Fibroblast of lung (primary cell): ENCODE measurements around the gene TENM4. TPM values are rescaled to one million over a fixed set of nuclear protein-coding genes. Genes with fewer than 3 reads are reported as not detected.

ENCODE experiments used
- DNase-seq, 2 donors: peaks; one replicate each; pipeline versions ENCODE4 v3.0.0 to v3.0.0-alpha.2; 2010; ENCODE audit warnings: low read depth in 2 of 2
- H2AFZ ChIP-seq: 2 replicates; pipeline ENCODE4 v1.5.1; 2012; ENCODE audit warnings: low read length, control low read depth, inconsistent platforms
- H3K27ac ChIP-seq: 2 replicates; pipeline ENCODE4 v1.5.1; 2011; ENCODE audit warnings: low read length, control low read depth; ENCODE audit not compliant: insufficient read depth
- H3K27me3 ChIP-seq: 2 replicates; pipeline ENCODE4 v1.5.1; 2011; ENCODE audit warnings: mild to moderate bottlenecking, low read length; ENCODE audit not compliant: control insufficient read depth, insufficient read depth
- H3K36me3 ChIP-seq: 2 replicates; pipeline ENCODE4 v1.5.1; 2011; ENCODE audit warnings: low read length; ENCODE audit not compliant: control insufficient read depth, insufficient read depth
- H3K4me1 ChIP-seq: 2 replicates; pipeline ENCODE4 v1.5.1; 2011; ENCODE audit warnings: low read length; ENCODE audit not compliant: control insufficient read depth, insufficient read depth; ENCODE audit errors: extremely low read depth
- H3K4me2 ChIP-seq: 2 replicates; pipeline ENCODE4 v1.5.1; 2011; ENCODE audit warnings: low read length, control low read depth; ENCODE audit not compliant: insufficient read depth; ENCODE audit errors: extremely low read depth
- H3K4me3 ChIP-seq, 4 experiments: fragments of 200-600 bp in 1 of 4; sonication (generic) in 1 of 4; replicated peaks in 1 of 4; 2 replicates each; pipeline ENCODE4 v1.5.1; 2011 to 2016; ENCODE audit warnings: low read length in 4 of 4, low read depth in 3 of 4, mild to moderate bottlenecking in 3 of 4, control low read depth in 2 of 4, inconsistent platforms in 1 of 4, mixed read lengths in 1 of 4; ENCODE audit not compliant: insufficient read depth in 1 of 4; ENCODE audit errors: control extremely low read depth in 1 of 4
- H3K79me2 ChIP-seq: 2 replicates; pipeline ENCODE4 v1.5.1; 2012; ENCODE audit warnings: mild to moderate bottlenecking, low read length, inconsistent platforms; ENCODE audit not compliant: control insufficient read depth, insufficient read depth
- H3K9ac ChIP-seq: 2 replicates; pipeline ENCODE4 v1.5.1; 2011; ENCODE audit warnings: mild to moderate bottlenecking, low read length, control low read depth; ENCODE audit not compliant: insufficient read depth
- H3K9me3 ChIP-seq: 2 replicates; pipeline ENCODE4 v1.5.1; 2012; ENCODE audit warnings: low read depth, low read length; ENCODE audit not compliant: control insufficient read depth, insufficient read depth
- H4K20me1 ChIP-seq: 2 replicates; pipeline ENCODE4 v1.5.1; 2011; ENCODE audit warnings: low read length; ENCODE audit not compliant: control insufficient read depth, insufficient read depth; ENCODE audit errors: extremely low read depth
- EZH2 ChIP-seq: IDR thresholded peaks from 2 replicates; pipeline ENCODE4 v1.5.1; 2012; ENCODE audit warnings: low read length, control low read depth, mild to moderate bottlenecking; ENCODE audit errors: missing control alignments
- polyA plus RNA-seq, 2 donors: library from polyadenylated mRNA; depleted of rRNA in 1 of 2; stranded (reverse) in 1 of 2; unstranded in 1 of 2; fragments of >200 nt; gene quantifications; 2 replicates each; pipeline ENCODE4 v1.2.1, GENCODE V29; 2011 to 2012; ENCODE audit warnings: missing spikeins in 1 of 2
- total RNA-seq: library from RNA; depleted of rRNA; stranded (reverse); fragments of >200 nt; gene quantifications from 2 replicates; pipeline ENCODE4 v1.2.1, GENCODE V29; 2014
- TF ChIP-seq, protein P1 (sequence below), 2 donors: IDR thresholded peaks in 1 of 2; conservative IDR thresholded peaks in 1 of 2; 1 replicate in 1 of 2; 2 replicates in 1 of 2; pipeline ENCODE4 v1.5.1; 2011 to 2012; ENCODE audit warnings: low read length in 2 of 2, control low read depth in 1 of 2, inconsistent platforms in 1 of 2, low read depth in 1 of 2, mild to moderate bottlenecking in 1 of 2

TENM4 gene
- total and polyA plus RNA-seq, 2 donors (not counting 1 experiment from before 2014, with no cell fraction given) = 4.6 to 48.4 TPM

DNA sequence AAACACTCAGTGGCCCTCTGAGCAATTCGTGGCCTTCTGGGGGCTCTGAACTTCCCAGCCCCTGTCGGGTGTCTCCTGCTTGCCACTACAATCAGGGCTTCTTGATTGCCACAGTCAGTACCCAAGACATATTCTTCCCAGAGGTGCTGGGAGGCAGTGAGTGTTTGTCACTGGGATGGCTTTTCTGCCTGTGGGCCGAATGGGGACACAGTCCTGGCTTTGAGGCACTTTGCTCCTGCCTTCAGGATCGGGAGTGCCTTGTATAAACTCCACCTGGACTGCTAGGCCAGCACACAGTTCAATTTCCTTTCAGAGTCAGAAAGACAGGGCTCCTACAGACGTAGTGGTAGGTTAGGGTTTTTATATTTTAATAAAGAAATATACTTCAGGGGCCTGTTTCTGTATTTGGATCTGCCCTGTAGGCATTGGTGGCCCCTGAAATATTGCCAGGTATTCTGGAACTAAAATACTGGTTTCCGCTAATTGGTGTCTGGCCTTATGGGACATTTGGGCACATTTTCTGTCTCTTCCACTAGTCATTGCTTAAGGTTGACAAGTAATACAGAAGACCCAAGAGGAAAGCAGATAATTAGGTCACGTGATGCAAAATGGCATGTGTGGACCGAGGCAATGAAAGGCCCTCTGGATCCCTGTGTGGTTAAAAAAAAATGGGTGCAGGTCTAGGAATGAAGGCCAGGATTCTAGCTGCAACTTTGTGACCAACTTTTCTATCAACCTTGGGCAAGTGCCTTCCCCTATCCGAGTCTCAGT, 767.8 kb downstream of the TENM4 start:
- Histone ChIP-seq H3K79me2 (no peaks in the 10 kb centered on the region), H3K4me2 (no peak overlapping the region), H3K27me3 (no peaks in the 10 kb centered on the region), H3K9ac (no peak overlapping the region), H2AFZ (no peak overlapping the region), H3K27ac (no peak overlapping the region), H3K4me1 (no peaks in the 10 kb centered on the region), H3K4me3 (no peak overlapping the region), H4K20me1 (no peaks in the 10 kb centered on the region), H3K36me3 (no peaks in the 10 kb centered on the region), H3K9me3 (no peaks in the 10 kb centered on the region)
- no peak for DNase-seq
- TF ChIP-seq EZH2 = no peak
- TF ChIP-seq, protein P1, sequence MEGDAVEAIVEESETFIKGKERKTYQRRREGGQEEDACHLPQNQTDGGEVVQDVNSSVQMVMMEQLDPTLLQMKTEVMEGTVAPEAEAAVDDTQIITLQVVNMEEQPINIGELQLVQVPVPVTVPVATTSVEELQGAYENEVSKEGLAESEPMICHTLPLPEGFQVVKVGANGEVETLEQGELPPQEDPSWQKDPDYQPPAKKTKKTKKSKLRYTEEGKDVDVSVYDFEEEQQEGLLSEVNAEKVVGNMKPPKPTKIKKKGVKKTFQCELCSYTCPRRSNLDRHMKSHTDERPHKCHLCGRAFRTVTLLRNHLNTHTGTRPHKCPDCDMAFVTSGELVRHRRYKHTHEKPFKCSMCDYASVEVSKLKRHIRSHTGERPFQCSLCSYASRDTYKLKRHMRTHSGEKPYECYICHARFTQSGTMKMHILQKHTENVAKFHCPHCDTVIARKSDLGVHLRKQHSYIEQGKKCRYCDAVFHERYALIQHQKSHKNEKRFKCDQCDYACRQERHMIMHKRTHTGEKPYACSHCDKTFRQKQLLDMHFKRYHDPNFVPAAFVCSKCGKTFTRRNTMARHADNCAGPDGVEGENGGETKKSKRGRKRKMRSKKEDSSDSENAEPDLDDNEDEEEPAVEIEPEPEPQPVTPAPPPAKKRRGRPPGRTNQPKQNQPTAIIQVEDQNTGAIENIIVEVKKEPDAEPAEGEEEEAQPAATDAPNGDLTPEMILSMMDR (conservative IDR thresholded peaks at IDR 0.05 in 1 of 2, IDR thresholded peaks at IDR 0.05 in 1 of 2; ENCODE audit: low read depth in 1 of 2, low read length in 2 of 2) = no peak

- Histone ChIP-seq H3K36me3 (no peaks in the 10 kb centered on the region), H3K79me2 (no peaks in the 10 kb centered on the region), H3K4me1 (peaks cover 2% of the 10 kb centered on the region), H3K27me3 (no peaks in the 10 kb centered on the region), H3K27ac (no peak overlapping the region), H3K9ac (no peak overlapping the region), H3K9me3 (no peaks in the 10 kb centered on the region), H2AFZ (no peak overlapping the region), H3K4me3 (no peak overlapping the region), H4K20me1 (no peaks in the 10 kb centered on the region), H3K4me2 (no peak overlapping the region)
- DNase-seq = no peak
- TF ChIP-seq, protein P1 (conservative IDR thresholded peaks at IDR 0.05 in 1 of 2, IDR thresholded peaks at IDR 0.05 in 1 of 2; ENCODE audit: low read depth in 1 of 2, low read length in 2 of 2) = no peak
- TF ChIP-seq EZH2 = no peak
Measured at GRCh38 chr11:78669249-78669648, 771.6 kb downstream of the TENM4 start.

- Histone ChIP-seq H3K27me3 (no peaks in the 10 kb centered on the region), H3K9ac (no peak overlapping the region), H2AFZ (no peak overlapping the region), H3K9me3 (no peaks in the 10 kb centered on the region), H4K20me1 (no peaks in the 10 kb centered on the region), H3K27ac (no peak overlapping the region), H3K4me2 (no peak overlapping the region), H3K79me2 (no peaks in the 10 kb centered on the region), H3K36me3 (no peaks in the 10 kb centered on the region), H3K4me3 (no peak overlapping the region), H3K4me1 (peaks cover 2% of the 10 kb centered on the region)
- DNase-seq = no peak
- TF ChIP-seq, protein P1 (conservative IDR thresholded peaks at IDR 0.05 in 1 of 2, IDR thresholded peaks at IDR 0.05 in 1 of 2; ENCODE audit: low read depth in 1 of 2, low read length in 2 of 2) = no peak
- no peak for TF ChIP-seq EZH2
Measured at GRCh38 chr11:78667461-78667860, 773.4 kb downstream of the TENM4 start.
